Limb (tissue), 2 donors: Measurements from ENCODE around the gene ZNF629.

Source experiments
- DNase-seq, 2 donors: peaks; one replicate each; pipeline ENCODE4 v3.0.0-alpha.2; 2016; ENCODE audit errors: extremely low spot score in 2 of 2

Gene ZNF629

DNA sequence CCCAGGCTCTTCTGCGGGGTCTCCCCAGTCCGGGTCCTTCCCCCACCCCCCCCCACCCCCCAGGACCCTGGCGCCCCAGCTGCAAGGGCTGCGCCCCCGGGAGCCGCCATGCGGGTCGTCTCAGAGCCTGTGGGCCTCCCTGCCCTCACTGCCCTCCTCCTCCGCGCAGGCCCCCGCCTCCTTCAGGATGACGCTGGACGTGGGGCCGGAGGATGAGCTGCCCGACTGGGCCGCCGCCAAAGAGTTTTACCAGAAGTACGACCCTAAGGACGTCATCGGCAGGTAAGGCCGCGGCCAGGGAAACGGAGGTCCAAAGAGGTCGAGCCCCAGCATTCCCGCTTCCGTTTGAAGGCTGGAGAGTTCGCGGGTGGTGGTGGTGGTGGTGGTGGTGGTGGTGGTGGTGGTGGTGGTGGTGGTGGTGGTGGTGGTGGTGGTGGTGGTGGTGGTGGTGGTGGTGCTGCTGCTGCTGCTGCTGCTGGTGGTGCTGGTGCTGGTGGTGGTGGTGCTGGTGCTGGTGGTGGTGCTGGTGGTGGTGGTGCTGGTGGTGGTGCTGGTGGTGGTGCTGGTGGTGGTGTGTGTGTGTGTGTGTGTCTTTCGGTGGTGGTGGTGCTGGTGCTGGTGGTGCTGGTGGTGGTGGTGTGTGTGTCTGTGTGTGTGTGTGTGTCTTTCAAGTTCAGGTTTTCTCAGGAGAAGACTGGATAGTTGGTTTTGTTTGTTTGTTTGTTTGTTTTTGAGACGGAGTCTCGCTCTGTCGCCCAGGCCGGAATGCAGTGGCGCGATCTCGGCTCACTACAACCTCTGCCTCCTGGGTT is 38.2 kb downstream of the ZNF629 start:
- DNase-seq: no peak

GRCh38 chr16:30747799-30748633 is 39.0 kb downstream of the ZNF629 start, which contains the start of gene PHKG2:
PHKG2 (plus strand) TSS chr16:30748425; CDS start chr16:30748821, 396 bp downstream.
- DNase-seq: peak; percentile 98 to 99

GRCh38 chr16:30747331-30747730 is 39.7 kb downstream of the ZNF629 start:
- no peak for DNase-seq

- no peak for DNase-seq
Measured at GRCh38 chr16:30746638-30747175, 40.3 kb downstream of the ZNF629 start.

DNA sequence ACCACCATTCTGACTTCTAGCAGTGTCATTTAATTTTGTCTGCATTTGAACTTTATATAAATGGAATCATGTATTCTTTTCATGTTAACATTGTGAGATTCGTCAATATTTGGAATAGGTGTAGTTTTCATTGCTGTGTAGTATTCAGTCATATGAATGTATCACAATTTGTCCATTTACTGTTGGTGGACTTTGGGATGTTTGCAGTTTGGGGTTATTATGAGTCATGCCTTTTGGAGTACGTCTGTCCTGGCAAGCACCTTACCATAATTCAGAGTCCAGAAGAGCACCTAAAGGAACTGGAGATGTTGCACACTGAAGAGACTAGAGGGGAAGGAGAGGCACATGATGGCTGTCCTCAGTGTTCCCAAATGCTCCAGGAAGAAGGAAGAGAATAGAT is 41.9 kb downstream of the ZNF629 start:
- no peak for DNase-seq

DNA sequence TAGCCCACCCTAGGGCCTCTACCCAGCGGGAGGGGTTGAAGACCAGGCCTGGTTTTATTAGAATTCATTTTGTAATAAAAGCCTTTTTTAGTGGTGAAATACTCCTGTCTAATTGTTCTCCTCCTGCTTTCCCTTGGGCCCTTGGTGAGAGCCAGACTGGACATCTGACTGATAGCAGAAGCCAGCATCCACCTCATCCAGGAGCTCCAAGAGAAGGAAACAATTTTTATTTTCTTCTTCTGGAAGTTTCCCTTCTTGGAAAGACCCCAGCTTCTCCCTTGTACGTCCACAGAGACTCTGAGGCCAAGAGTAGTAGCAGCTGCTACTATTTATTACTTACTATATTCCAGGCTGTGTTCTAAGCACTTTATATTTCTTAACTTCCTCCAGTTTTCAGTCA is 42.8 kb downstream of the ZNF629 start:
- no peak for DNase-seq

GRCh38 chr16:30743716-30744115 is 43.3 kb downstream of the ZNF629 start:
- DNase-seq: no peak

GRCh38 chr16:30741461-30741914 is 45.5 kb downstream of the ZNF629 start:
- DNase-seq: no peak

DNA sequence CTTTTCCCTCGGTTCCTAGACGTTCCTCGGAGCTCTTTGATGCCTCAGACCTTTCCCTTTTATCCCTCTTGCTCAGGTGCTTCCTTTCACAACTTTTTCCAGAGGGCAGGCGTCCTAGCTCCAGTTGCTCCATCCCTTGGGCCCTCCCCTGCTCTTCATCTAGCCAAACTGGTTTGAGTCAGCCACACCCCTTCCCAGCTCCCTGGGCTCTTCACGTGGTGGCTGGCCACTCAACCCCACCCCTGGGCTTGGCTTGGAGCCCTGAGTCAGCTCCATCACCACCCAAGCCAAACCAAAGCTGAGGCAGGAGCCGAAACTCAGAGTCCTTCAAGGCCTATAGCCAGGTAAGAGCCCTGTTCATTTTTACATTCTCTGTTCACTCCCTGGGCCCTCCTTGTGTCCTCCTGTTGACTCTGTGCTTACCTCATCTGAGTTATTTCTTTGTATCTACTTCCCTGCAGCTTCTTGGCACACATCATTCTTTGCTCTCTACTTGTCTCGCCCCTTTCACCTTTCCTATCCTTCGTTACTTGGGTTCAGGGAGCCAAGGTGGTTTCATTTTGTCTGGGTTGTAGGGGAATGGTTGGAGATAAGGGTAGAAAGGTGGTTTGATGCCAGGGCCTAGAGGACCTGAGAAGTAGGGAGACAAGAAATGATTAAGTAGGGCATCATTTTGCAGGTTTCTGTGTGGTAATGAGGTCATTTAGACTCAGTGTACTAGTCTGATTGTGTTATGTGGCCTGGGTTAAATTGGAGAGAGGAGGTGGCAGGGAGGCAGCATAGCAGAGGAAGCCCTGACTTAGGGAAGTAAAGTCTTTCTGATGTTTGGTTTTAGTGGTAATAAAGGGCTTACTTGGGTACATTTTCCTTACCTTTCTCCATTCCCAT is 46.4 kb downstream of the ZNF629 start:
- DNase-seq: no peak

DNA sequence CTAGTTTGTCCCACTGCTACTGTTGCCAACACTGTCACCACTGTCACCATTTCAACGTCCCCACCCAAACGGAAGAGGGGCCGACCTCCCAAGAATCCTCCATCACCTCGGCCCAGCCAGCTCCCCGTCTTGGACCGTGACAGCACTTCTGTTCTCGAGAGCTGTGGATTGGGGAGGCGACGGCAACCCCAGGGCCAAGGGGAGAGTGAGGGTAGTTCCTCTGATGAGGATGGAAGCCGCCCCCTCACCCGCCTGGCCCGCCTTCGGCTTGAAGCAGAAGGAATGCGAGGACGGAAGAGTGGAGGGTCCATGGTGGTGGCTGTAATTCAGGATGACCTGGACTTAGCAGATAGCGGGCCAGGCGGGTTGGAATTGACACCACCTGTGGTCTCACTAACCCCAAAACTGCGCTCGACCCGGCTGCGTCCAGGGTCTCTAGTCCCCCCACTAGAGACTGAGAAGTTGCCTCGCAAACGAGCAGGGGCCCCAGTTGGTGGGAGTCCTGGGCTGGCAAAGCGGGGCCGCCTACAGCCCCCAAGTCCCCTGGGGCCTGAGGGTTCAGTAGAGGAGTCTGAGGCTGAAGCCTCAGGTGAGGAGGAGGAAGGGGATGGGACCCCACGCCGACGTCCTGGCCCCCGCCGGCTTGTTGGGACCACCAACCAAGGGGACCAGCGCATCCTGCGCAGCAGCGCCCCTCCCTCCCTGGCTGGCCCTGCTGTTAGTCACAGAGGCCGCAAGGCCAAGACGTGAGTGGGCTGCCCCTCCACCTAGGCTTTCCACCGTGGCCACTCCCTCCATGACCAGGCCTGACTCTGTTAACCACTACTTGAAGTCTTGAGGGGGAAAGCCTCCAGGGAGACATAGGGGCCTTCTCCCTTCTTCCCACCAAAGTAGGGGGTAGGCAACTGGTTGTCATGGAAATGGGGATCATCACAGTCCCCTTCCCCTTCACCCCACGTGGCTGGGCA is 47.7 kb downstream of the ZNF629 start:
- DNase-seq: no peak

GRCh38 chr16:30737794-30738648 is 49.0 kb downstream of the ZNF629 start:
- no peak for DNase-seq

DNA sequence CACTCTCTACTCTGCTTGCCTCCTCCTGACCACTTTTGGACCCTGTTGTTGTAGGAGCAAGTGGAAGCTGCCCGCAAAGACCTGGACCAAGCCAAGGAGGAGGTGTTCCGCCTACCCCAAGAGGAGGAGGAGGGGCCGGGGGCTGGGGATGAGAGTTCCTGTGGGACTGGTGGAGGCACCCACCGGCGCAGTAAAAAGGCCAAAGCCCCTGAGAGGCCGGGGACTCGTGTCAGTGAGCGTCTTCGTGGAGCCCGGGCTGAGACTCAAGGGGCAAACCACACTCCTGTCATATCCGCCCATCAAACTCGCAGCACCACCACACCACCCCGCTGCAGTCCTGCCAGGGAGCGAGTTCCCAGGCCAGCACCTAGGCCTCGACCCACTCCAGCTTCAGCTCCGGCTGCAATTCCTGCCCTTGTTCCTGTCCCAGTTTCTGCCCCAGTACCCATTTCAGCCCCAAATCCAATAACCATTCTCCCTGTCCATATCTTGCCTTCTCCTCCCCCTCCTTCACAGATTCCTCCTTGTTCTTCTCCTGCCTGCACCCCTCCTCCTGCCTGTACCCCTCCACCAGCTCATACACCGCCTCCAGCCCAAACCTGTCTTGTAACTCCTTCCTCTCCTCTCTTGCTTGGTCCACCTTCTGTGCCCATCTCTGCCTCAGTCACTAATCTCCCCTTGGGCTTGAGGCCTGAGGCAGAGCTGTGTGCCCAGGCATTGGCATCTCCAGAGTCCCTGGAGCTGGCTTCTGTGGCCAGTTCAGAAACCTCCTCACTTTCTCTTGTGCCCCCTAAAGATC is 49.8 kb downstream of the ZNF629 start:
- no peak for DNase-seq

DNA sequence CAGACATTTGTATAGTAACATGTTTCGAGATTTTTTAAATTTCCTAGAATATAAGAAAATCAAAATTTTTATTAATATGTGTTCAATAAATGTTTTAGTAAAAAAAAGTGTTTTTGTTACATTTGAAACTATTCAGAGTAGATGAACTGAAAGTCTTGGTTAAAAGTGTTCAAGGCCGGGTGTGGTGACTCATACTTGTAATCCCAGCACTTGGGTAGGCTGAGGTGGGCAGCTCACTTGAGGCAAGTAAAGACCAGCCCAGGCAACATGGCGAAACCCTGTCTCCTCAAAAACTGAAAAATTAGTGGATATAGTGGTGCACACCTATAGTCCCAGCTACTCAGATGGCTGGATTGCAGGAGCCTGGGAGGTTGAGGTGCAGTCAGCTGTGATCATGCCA is 55.6 kb downstream of the ZNF629 start:
- DNase-seq: no peak

DNA sequence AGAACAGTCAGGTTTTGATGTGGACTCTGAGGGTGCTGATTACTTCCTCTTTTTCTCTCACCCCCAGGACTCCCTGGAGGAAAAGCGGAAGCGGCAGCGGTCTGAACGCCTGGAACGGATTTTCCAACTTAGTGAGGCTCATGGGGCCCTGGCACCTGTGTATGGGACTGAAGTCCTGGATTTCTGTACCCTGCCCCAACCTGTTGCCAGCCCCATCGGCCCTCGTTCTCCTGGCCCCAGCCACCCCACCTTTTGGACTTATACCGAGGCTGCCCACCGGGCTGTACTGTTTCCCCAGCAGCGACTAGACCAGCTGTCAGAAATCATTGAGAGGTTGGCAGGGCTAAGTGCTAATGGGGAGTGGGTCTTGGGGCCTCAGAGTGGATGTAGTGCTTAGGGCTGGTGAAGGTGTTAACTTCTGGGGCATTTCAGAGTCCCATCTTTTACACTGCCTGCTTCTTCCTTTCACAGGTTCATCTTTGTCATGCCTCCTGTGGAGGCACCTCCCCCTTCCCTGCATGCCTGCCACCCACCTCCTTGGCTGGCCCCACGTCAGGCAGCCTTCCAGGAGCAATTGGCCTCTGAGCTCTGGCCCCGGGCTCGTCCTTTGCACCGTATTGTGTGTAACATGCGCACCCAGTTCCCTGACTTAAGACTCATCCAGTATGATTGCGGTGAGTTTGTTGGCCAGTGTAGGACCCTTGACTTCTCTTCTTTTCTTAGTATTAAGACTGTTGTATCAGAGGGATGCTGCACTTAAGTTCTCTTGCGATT is 57.9 kb downstream of the ZNF629 start:
- no peak for DNase-seq
